Measurements from ENCODE around the gene MCF2L2.
"Not testable (repeated sequence)": the region's sequence is repeated elsewhere in the genome, so short reads cannot be mapped to it uniquely, and the experiment has no call there.

Gene MCF2L2

DNA sequence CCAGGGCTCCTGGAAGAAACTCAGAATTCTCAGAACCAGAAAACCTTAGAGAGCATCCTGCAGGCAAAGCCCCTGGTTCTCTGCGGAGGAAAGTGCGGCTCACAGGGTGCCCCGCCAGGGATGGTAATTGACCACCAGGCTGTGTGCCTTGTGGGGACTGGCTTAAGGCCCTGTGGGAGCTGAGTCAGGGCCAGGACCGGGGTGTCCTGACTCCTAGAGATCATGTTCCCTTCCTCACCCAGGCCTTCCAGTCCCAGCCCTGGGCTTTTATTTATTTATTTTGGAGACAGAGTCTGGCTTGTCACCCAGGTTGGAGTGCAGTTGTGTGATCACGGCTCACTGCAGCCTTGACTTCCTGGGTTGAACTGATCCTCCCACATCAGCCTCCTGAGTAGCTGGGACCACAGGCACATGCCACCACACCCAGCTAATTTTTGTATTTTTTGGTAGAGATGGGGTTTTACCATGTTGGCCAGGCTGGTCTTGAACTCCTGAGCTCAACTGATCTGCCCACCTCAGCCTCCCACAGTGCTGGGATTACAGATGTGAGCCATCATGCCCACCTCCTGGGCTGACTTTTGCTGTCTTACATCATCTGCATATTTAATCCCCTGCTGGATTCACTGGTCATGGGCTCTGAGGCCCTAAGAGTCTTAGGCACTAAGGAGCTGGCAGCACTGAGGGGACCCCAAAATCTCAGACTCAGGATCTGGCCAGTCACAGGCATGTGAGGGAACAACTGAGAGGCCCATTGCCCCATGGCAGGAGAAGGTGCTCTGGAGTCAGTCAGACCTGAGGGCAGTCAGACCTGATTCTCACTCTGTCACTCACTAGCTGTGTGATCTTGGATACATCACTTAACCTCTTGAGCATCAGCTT, 245.4 kb downstream of the MCF2L2 start:
- in situ Hi-C loops (cut with MboI; ENCODE audit: low sequenced_read_pairs): loop anchor here (5.0 kb wide), 1 partner anchor 199 kb away; no protein-coding TSS in a partner anchor

GRCh38 chr3:183182073-183182472, 246.3 kb downstream of the MCF2L2 start:
- in situ Hi-C loops (cut with MboI; ENCODE audit: low sequenced_read_pairs): loop anchor here (5.0 kb wide), 1 partner anchor 200 kb away; no protein-coding TSS in a partner anchor

DNA sequence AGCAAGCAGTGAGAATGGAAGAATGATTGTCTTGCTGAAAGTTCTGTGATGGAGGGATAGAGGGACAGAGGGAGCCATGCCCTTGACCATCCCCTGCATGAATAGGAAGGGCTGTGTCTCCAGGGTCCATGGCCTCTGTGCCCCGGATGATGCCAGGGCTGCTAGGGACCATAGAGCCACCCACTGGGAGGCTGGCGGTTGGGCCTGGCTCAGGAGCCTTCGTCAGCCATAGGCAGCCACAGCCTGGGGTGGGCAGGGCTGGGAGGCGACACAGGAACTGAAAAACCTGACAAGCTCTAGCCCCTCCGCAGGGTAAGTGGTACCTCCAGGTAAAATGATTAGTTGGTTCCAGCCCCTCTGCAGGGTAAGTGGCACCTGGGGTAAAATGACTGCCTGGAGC, 246.8 kb downstream of the MCF2L2 start:
- in situ Hi-C loops (cut with MboI; ENCODE audit: low sequenced_read_pairs): loop anchor here (5.0 kb wide), 1 partner anchor 201 kb away; no protein-coding TSS in a partner anchor

- in situ Hi-C loops (cut with MboI; ENCODE audit: low sequenced_read_pairs): loop anchor here (5.0 kb wide), 1 partner anchor 201 kb away; no protein-coding TSS in a partner anchor
These were observed 247.6 kb downstream of the MCF2L2 start for GRCh38 chr3:183180784-183181295.

DNA sequence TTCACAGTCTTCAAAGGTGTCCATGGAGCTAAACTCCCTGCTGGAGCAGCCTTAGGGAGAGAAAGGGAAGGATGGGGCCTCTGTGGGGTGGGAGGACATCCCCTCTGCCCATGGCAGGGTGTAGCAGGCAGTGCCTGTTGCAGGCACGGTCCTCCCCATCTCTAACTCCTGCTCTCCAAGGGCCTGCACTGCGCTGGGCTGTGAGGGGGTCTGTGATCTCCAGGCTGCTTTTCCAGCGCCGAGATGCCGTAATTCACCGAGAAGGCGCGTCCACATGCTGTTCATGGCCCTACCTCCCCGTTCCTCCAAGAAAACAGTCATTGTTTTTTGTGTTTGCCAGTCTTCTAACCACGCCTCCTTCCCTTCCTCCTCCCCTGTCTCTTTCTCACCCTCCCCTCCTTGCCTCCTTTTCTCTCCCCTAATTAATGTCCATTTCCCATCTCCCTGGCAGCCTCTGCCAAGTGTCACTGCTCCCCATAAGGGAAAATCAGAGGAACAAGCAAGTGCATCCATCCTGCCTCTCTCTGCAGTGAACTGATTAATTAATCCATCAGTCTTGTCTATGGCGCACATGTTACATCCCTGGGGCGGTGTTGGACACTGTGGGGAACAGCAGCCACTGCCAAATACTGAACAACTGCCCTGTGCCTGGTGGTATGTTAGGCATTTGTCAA, 248.2 kb downstream of the MCF2L2 start:
- in situ Hi-C loops (cut with MboI; ENCODE audit: low sequenced_read_pairs): loop anchor here (5.0 kb wide), 1 partner anchor 202 kb away; no protein-coding TSS in a partner anchor

GRCh38 chr3:183179550-183179908, 248.9 kb downstream of the MCF2L2 start:
- in situ Hi-C loops (cut with MboI; ENCODE audit: low sequenced_read_pairs): not testable (repeated sequence)

DNA sequence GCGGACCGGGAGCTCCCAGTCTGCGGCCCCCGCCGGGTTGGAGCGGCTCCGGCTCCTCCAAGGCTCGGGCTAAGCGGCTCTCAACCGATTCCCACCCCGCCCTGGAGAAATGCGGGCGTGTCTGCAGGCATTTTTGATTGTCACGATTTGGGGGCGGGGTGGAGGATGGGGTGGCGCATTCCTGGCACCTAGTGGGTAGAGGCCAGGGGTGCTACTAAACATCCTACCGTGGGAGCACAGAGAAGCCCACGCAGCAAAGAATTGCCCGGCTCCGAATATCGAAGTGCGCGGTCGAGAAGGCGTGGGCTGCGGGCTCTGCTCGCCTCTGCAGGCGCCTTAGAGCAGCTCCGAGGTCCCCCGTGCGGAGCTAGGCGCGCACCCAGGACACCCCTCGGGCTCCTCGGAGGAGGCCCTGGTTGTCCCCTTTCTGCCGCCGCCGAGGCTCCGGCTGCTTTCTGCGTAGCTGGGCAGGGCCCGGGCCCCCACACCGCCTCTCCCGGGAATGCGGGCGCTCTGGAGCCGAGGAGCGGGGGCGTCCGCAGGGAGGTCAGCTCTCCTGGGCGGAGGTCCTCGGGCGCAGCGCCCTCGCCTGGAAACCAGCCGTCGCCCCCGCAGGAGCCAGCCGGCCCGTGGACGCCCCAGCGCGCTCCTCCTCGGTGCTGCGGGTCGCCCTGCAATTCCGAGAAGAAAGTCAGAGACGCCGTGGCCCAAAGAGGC, 249.4 kb downstream of the MCF2L2 start:
- in situ Hi-C loops (cut with MboI; ENCODE audit: low sequenced_read_pairs): no loop called here

DNA sequence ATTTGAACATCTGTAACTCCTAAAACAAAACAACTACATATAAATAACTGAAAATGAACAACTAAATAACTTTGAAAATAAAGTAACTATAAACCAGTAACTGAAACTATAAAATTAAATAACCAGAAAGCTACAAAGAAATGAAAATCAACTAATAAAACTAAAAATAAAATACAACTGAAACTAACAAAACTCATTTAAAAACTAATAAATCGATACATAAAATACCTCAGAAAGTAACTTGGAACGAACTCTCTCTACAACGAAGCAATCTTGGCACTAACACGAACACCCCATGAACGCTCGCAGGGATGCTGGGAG, 249.9 kb downstream of the MCF2L2 start:
- in situ Hi-C loops (cut with MboI; ENCODE audit: low sequenced_read_pairs): no loop called here

- in situ Hi-C loops (cut with MboI; ENCODE audit: low sequenced_read_pairs): no loop called here
These were observed 256.3 kb downstream of the MCF2L2 start for GRCh38 chr3:183172051-183172639.

DNA sequence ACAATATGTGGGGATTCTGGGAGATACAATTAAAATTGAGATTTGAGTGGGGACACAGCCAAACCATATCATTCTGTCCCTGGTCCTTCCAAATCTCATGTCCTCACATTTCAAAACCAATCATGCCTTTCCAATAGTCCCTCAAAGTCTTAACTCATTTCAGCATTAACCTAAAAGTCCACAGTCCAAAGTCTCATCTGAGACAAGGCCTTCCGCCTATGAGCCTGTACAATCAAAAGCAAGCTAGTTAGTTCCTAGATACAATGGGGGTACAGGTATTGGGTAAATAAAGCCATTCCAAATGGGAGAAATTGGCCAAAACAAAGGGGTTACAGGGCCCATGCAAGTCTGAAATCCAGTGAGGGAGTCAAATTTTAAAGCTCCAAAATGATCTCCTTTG, 260.4 kb downstream of the MCF2L2 start:
- in situ Hi-C loops (cut with MboI; ENCODE audit: low sequenced_read_pairs): not testable (repeated sequence)

GRCh38 chr3:183163563-183163962, 264.9 kb downstream of the MCF2L2 start:
- in situ Hi-C loops (cut with MboI; ENCODE audit: low sequenced_read_pairs): no loop called here

DNA sequence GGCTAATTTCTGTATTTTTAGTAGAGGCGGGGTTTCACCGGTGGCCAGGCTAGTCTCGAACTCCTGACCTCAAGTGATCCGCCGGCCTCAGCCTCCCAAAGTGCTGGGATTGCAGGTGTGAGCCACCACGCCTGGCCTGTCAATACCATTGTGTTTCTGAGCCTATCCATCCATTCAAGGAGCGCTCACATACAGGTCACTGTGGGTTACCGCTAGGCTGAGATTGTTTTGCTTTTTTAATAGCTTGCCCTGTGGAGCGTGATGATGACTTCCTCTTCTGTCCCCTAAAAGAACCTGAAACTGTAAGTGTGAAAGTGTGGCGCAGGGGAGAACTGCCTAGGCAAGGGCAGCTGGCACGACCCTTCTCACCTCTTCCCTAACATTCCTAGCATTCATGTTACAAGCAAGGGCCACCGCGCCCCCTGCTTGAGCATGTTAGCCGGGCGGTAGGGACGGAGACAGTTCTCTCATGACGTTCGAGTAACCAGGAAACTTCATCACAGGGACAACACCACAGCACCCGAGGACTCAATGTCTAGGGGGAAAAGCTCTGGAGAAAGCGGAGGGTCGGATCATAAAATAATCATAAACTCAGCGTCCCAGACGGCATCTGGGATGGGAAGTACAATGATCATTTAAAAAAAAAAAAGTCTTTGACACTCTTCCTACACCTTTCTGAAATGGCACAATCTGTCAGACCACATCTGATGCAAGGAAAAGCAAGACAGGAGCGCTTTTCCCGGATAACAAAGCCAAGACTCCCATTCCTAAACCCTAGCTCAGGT, 266.7 kb downstream of the MCF2L2 start:
- in situ Hi-C loops (cut with MboI; ENCODE audit: low sequenced_read_pairs): no loop called here

DNA sequence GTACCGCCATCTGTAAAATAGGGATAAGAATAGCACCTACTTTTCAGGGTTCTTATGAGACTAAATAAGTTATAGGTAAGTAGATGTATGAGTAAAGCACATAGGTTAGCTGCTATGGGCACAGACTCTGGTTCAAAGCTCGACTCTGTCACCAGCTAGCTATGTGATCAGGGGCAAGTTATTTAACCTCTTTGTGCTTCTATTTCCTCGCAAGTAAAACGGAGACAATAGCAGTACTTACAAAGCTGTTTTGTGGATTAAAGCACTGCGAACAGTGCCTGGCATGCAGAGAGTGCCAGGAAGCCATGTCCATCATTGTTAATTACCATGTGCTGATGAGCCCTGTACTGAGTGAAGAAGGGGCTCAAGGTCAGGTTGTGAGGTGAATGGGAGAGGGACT, 267.8 kb downstream of the MCF2L2 start:
- in situ Hi-C loops (cut with MboI; ENCODE audit: low sequenced_read_pairs): no loop called here

DNA sequence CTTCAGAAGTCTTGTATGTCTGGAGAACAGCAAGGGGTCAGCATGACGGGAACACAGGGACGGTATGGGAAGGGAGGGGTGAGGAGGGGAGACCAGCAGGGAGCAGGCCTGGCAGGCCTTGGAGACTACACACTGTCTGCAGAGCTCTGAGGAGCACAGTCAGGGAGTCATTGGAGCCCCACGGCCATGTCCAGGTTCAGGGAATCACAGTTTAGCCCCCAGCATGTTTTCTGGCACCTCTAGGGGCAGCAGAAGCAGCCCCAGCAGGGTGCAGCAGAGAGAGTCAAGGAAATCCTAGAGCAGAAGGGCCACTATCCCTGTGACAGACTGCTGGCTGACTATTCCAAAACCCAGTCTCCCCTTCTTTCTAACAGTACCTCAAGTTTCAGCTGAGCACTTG, 269.1 kb downstream of the MCF2L2 start:
- in situ Hi-C loops (cut with MboI; ENCODE audit: low sequenced_read_pairs): no loop called here

- in situ Hi-C loops (cut with MboI; ENCODE audit: low sequenced_read_pairs): no loop called here
These were observed 269.8 kb downstream of the MCF2L2 start for GRCh38 chr3:183158551-183159006.

- in situ Hi-C loops (cut with MboI; ENCODE audit: low sequenced_read_pairs): no loop called here
These were observed 270.3 kb downstream of the MCF2L2 start for GRCh38 chr3:183158113-183158512.

DNA sequence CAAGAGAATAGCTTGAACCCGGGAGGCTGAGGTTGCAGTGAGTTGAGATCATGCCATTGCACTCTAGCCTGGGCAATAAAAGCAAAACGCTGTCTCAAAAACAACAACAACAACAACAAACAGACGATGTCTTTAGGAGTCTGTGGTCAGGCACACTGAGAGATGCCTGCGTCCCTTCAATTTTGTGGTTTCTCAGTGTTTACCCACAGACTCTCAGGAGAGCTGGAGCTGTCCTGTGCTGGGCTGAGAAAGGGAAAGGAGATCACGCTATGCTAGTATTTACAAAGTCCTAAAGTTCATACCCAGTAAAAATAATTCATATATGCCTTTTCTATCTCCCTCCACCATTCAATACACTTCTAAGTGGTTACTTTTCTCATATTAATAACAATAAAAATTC, 272.2 kb downstream of the MCF2L2 start:
- in situ Hi-C loops (cut with MboI; ENCODE audit: low sequenced_read_pairs): no loop called here

DNA sequence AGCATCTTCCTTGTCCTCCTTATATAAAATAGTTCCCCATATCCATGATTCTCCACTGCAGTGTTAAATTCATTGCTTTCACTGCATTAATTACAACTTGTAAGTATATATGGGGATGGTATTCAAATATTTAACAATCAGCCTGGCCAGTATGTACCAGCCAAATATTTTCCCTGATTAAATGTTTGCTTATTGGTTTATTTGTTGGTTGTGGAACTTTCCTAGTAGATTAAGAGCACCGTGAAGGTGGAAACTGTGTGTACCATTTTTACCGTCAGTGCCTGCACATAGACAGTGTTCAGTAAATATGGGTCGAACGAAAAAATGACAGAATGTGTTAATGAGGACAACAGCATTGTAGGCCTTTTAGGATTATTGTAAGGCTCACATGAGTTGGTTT, 272.9 kb downstream of the MCF2L2 start:
- in situ Hi-C loops (cut with MboI; ENCODE audit: low sequenced_read_pairs): no loop called here

DNA sequence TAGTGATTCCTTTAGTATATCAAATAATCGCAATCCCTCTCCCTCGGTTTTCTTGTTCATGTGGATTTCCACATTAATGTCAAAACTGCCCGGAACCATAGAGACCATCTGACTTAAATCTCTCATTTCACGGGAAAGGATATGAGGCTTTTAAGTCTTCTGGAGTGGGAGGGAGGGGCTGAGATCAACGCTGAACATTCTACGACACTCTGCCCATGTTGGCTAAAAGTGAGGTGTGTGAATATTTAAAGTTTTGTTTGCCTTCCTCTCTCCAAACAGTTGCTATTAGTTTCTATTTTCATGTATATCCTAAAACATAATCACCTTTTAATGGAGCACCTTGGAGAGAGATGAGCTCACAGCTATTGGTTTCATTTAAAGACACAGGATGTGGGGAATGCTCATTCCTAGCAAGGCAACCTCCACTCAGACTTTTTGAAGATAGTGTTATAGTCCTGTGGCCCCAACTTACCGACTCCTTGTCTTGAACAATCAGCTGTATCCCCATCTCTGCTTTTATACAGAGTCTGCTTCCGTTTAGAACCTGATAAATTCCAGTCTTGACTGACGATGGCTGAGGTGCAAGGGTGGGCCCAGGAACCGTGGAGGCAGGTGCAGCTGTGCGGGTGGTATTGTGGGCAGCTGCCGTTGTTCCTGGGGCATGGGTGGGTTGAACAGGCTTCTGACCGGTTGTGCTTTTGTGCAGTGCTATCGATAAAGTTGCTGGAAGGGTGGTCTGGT, 275.0 kb downstream of the MCF2L2 start:
- in situ Hi-C loops (cut with MboI; ENCODE audit: low sequenced_read_pairs): no loop called here

Data from HL-60/S4 treated with phorbol 12-myristate 13-acetate at 8.2 ng/mL for 4 days and 3 days (cell line).